LNCaP clone FGC (cell line): ENCODE measurements around the gene TRIM77.
"Not testable (repeated sequence)": the region's sequence is repeated elsewhere in the genome, so short reads cannot be mapped to it uniquely, and the experiment has no call there.

ENCODE experiments used
- DNase-seq: peaks from one replicate; pipeline ENCODE4 v3.0.0-alpha.2; 2011; ENCODE audit warnings: low read depth
- H3K4me3 ChIP-seq: 2 replicates; pipeline ENCODE4 v1.5.1; 2011; ENCODE audit warnings: mild to moderate bottlenecking, low read depth, low read length, control low read depth
- CTCF ChIP-seq: IDR thresholded peaks from 2 replicates; pipeline ENCODE4 v1.5.1; 2012; ENCODE audit warnings: mild to moderate bottlenecking; ENCODE audit not compliant: control insufficient read depth, insufficient read depth; ENCODE audit errors: extremely low read depth

TRIM77 gene

GRCh38 chr11:89709999-89710398 lies at the start of gene TRIM77:
Gene TRIM77 (plus strand): TSS chr11:89710299. CDS start chr11:89710299, 0 bp downstream.
- H3K4me3 ChIP-seq, DNase-seq: not testable (repeated sequence)

- no peak for TF ChIP-seq CTCF
- H3K4me3 ChIP-seq = no peak overlapping the region
- no peak for DNase-seq
Measured at GRCh38 chr11:89667001-89667400, 43.1 kb upstream of the TRIM77 start.

- not testable (repeated sequence) for DNase-seq, H3K4me3 ChIP-seq
Measured at GRCh38 chr11:89668158-89668557, 41.9 kb upstream of the TRIM77 start.

- not testable (repeated sequence) for H3K4me3 ChIP-seq, DNase-seq
Measured at GRCh38 chr11:89669586-89669985, 40.5 kb upstream of the TRIM77 start.

- H3K4me3 ChIP-seq, DNase-seq: not testable (repeated sequence)
Measured at GRCh38 chr11:89669993-89670669, 40.0 kb upstream of the TRIM77 start.

- DNase-seq = peak; percentile 59
- not testable (repeated sequence) for H3K4me3 ChIP-seq
Measured at GRCh38 chr11:89672547-89672946, 37.6 kb upstream of the TRIM77 start.

GRCh38 chr11:89673380-89673779 lies 36.7 kb upstream of the TRIM77 start:
- not testable (repeated sequence) for H3K4me3 ChIP-seq, DNase-seq

GRCh38 chr11:89675383-89675782 lies 34.7 kb upstream of the TRIM77 start:
- not testable (repeated sequence) for H3K4me3 ChIP-seq, DNase-seq
- TF ChIP-seq CTCF = peak; percentile 41

- H3K4me3 ChIP-seq, DNase-seq: not testable (repeated sequence)
Measured at GRCh38 chr11:89675948-89676347, 34.2 kb upstream of the TRIM77 start.

- DNase-seq, H3K4me3 ChIP-seq: not testable (repeated sequence)
Measured at GRCh38 chr11:89707080-89707479, 3.0 kb upstream of the TRIM77 start.

GRCh38 chr11:89724866-89725498 lies 14.9 kb downstream of the TRIM77 start:
- not testable (repeated sequence) for H3K4me3 ChIP-seq, DNase-seq

GRCh38 chr11:89730215-89730614 lies 20.1 kb downstream of the TRIM77 start:
- H3K4me3 ChIP-seq = not testable (repeated sequence)

More at GRCh38 chr11:89730215-89730614, 20.1 kb downstream of the TRIM77 start:
- not testable (repeated sequence) for DNase-seq
